EL (cell line): ENCODE results near the gene HTR2A.
"Not testable (repeated sequence)": the region's sequence is repeated elsewhere in the genome, so short reads cannot be mapped to it uniquely, and the experiment has no call there.

ENCODE experiments used
- DNase-seq: peaks from one replicate; pipeline ENCODE4 v3.0.0-alpha.2; 2016

HTR2A gene

DNA sequence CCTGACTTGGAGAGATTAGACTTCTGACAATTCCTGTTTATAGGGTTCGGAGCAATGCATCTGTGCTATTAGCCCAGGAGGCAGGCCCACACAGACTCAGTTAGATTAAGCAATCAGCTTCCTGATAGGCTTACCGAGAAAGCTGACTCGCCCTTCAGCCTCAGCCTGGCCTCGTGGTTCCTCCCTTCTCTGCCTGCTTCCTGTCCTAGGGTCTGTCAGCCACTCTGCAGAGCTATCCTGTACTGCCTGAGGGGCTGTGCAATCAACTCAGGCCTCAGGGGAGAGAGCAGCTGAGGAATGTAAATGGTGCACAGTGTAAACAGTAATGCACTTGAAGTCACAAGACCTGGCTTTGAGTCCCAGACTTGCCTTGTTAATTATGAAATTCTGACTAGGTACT, 30.7 kb downstream of the HTR2A start:
- DNase-seq, result peak; percentile 86

DNA sequence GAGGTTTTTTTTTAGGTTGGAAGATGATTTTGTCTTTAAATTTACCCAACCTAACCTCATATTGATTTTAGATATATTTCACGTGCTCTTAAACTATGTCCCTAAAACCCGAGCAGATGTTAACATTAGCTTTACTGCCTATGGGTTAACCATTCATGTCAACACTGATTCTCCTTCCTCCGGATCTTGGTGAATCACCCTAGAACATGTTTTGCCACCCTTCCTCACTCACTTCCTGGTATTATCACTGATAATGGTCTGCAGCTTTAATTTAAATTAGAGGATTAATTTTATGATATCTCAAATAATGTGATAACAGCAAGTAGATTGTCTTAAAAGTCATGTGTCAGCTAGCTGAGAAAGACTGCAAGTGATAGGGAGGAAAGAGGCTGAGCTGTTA, 31.9 kb downstream of the HTR2A start:
- no peak for DNase-seq

DNA sequence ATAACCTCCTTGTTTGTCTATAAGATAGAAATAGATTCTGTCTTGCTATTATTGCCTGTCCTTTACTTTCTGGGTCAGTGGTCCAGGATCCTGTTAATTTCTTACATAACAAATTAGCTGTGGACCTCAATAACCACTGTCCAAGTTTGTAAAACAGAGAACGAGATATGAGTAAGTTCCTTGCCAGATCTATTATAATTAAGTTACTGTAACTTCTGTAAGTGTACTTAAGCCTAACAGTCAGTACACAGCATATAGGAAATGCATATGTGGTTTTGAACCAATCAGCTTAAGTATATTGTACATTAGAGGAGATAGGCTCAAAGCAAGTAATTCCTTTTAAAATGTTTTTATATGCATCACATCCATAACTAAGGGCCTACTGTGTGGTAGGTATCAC, 34.9 kb downstream of the HTR2A start:
- DNase-seq, result no peak

DNA sequence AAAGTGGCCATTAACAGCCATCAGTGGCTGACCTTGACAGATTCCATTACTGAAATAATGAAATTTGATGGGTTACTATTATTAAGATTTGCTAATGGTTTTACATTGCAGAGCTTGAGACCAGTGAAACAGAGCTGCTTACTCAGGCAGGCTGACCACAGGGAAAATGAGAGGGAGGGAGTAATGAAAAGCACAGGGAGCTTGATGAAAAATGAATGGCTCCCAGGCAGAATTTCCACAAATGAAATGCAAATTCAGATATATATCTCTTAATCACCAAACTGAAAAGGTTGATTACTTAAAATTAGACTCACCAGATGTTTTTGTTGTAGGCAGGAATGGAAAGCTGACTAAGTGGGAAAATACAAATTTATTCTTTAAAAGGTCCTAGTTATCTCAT, 36.1 kb downstream of the HTR2A start:
- no peak for DNase-seq

DNA sequence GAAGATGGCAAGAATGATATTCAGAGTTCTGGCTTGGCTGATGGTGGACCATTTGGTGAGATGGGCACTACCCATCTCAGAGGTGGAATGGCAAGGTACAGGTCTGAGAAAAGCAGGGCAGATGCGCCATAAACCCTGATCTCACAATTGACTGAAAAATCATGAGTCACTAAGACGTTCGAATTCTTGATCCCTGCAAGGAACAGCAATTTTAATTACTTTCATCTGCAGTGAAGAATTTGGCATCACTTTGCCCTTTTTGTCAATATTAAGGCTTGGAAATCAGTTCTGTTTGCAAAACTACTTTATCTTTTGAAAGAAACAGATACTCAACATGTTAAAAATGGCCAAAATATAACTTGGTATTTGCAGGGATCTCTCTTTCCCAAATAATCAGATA, 38.1 kb downstream of the HTR2A start:
- DNase-seq, result no peak

DNA sequence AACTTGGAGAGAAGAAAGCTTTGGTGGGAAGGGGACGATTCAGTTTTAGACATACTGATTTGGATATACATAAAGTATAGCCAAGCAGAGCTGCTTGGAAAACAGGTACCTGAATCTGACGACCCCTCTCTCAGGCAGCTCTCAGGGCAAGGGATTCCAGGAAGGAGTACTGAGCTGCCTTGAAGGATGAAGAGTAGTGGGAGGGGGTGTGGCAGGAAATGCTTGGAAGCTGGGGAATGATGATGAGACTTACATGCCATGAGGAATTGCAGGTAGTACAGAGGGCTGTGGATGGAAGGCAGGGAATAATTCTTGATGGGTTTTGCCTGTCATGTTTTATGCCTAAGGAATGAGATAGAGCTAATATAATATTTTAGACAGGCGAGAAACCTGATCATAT, 38.7 kb downstream of the HTR2A start:
- DNase-seq, result no peak

DNA sequence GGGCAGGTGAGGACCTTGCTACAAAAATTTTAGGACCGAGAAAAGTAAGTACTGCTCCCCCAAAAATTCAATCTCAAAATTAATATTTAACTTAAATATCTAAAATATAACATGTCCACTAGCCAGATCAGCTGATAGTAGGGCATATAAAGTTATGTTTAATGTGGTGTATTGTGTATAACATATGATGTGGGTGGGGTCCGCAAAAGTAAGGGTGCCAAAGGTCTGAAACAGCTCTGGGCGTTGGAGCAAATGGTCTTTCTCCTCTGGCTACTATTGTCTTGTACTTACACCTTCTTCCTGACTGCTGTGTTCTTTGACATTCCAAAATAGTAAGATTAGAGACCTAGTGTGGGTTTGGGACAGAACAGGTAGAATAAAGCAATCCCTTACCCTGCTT, 41.2 kb downstream of the HTR2A start:
- no peak for DNase-seq

DNA sequence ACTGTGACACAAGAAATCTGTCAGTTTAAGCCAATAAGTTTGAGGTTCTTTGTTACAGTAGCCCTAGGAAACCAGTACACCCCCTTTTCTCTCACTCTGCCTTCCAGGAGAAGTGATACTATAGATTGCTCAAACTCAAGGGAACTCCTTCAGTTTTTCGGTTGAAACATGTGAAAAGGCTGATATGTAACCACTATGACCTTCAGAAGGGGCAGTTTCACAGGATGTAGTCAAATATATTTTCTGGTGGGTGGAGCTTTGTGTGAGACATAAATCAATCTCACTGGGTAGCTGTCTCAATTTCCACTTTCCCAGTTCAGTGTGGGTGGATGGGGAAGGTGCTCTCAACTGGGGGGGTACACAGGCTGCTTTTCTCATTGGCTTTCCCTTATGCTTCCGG, 41.7 kb downstream of the HTR2A start:
- no peak for DNase-seq

DNA sequence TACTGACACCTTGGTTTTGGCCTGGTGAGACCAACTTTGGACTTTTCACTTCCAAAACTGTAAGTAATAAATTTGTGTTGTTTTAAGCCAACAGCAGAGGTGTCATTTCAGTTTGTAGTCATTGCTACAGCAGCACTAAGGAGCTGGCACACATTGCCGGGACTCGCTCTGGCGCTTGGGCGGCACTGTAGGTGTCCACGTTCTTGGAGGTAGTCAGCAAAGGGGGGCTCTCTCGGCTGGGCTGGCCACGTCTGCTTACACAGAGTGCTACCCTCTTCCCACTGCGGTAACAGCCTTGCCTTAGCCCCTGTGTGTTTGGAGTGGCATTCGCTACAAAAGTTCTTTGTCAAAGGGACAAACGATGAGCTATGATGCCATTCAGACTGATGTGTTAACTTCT, 44.7 kb downstream of the HTR2A start:
- DNase-seq, result no peak

DNA sequence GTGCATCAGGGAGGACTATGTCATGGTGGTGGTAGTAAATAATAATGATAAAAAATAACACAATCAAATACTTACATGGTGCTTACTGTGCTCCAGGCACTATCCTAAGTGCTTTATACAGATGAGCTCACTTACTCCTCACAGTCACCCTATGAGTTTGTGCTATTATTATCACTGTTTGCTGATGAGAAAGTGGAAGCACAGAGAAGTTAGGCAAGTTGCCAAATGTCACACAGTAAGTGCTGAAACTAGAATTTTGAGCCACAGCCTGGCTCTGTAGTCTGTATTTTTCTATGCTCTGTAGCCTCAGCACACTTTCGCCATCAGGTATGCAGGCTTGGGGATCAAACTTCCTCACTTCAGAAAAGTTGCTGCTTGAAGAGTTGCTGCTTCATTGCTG, 46.6 kb downstream of the HTR2A start:
- DNase-seq, result no peak

DNA sequence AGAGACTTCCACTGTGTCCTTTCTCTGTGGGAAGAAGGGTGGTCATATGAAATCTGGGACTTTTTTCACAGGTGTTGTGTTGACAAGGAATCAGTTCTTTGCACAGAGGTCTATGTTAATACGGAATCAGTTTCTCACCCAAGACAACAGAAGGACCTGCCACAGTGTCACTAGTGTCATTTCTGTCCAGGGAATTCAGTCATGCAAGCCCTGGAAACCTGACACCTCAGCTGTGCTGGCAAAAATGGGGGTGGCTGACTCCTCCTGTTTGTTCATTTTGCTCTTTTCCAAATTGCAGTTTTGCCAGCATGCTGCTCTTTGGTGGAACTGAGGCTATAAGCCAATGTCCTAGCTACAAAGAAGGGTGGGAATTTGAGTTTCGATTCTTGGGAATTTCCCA, 50.1 kb downstream of the HTR2A start:
- no peak for DNase-seq

DNA sequence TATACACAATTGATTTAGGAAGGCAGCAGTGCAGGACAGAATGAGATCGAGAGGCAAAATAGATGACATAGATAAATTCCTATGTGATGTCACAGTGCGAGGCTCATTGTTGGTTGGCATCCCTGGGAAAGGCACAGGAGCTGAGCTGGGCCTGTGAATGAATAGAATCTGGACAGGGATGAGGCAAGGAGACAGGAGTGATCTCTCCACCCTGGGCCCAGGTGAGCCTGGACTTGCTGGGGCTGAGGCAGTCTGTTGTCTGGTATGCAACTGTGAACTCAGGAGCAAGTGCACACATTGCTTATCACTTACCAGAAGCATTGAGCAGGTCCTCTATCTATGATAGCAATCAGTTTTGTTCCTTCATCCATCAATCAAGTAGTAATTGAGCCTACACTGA, 51.7 kb downstream of the HTR2A start:
- DNase-seq, result no peak

DNA sequence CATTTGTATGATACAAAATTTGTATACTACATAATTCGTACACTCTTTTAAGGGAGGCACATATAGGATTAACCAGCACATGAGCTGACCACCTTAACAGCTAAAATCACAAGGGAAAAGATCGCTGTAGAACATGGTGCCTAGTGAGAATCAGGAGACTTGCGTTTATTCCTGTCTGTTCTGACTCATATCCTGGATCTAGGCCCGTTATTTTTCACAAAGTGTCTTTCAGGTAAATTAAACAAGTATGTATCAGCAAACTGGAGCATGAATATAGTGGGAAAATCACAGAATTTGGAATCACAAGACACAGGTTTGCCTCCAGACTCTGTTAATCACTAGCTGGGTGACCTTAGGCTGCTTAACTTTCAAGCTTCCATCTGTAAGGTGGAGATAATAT, 52.4 kb downstream of the HTR2A start:
- DNase-seq, result no peak

DNA sequence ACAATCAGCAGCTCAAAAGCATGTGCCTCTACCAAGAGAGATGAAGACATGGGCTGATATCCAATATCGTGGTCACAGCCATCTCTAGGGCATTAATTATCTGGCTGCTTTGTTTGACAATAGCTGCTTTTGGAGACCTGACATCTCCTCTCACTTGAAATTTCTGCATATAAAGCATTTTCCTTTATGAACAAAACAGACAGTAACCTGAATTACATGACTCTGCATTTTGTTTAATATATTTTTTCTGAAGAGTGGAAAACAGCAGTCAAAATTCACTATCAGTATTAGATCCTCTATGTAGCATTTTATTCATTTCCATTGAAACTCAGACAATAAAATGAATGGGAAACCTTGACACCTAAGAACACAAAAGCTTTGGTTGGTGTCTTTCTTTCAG, 57.5 kb downstream of the HTR2A start:
- DNase-seq, result no peak

DNA sequence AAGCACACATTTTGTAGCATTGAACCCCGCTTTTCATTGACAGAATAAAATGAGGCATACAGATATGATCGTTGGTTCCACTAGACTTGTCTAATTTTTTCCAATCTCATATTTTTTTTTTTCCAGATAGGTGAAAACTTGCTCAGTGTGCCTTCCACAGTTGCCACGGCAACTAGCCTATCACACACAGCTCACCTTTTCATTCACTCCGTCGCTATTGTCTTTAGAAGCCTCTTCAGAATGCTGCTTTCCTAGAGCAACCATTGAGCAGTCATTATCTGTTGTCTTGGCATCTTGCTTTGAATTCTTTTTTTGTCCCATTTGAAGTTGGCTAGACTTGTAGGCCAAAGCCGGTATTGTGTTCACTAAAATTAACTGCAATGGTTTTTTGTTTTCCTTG, 62.2 kb downstream of the HTR2A start:
- DNase-seq, result no peak

DNA sequence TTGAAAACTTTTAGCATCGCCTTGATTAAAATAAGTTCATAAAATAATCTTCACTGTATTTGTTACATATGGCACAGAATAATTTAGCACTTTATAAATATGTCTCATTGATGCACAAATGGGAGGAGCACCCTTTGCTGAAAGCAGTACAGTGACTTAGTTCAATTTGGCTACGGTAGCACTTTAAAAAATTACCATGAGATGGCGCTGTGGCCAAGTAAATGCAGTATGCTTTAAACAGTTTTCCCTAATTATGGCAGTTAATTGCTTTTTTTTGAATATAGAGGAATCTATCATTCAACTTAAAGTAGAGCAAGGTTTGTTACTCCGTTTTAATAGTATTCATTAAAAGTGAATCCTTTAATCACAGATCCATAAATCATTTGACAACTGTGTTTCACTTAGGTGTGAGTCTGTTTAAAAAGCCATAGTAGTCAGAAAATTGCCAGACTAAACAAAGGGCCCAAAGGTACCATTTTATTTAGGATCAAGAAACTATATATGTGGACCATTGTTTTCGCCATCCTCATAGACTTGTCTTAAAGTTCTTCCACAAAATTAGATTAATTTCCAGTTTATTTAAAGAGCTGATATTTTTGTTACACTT, 65.2 kb downstream of the HTR2A start:
- DNase-seq, result peak; percentile 56

DNA sequence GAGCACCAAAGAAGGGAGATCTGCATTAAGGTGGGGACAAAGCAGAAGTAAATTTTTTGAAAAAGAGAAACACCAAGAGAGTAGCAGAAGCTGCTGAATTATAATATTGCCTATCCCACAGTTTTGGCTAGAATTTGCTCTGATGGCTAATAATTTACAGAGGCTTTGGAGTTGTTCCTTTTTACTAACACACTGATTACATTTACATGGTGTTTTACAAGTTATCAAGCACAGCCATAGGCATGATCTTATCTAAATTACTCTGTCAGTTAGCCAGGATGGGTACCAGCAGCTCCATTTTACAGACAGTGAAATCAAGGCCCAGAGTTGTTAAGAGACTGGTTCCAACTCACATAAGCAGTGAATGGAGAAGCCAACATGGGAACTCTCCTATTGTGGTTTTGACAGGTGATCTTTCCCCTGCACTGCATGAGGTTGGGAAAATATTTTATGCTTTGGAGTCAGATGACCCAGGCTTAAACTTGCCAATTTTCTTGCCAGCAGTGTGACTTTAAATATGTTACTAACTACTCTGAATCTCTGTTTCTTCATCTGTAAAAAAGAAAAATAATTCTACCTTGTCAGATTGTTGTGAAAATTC, 66.3 kb downstream of the HTR2A start:
- DNase-seq, result no peak

DNA sequence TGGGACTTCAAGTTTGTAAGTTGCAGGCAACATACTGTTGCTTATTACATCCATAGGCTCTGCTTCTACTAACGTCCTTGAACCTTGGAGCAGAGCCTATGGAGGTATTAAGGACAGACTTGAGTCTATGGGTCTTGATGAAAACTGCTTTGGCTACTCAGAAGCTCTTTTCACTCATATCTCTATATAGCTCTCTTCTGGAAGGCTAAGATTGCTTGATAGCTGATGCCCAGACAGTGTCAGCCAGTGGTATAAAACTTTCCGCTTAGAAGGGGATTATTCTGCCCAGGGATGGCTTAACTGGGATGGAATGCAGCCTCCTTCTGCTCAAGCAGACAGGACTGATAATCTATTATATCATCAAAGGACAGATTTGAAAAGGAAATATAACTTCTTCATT, 74.3 kb downstream of the HTR2A start:
- DNase-seq, result no peak

DNA sequence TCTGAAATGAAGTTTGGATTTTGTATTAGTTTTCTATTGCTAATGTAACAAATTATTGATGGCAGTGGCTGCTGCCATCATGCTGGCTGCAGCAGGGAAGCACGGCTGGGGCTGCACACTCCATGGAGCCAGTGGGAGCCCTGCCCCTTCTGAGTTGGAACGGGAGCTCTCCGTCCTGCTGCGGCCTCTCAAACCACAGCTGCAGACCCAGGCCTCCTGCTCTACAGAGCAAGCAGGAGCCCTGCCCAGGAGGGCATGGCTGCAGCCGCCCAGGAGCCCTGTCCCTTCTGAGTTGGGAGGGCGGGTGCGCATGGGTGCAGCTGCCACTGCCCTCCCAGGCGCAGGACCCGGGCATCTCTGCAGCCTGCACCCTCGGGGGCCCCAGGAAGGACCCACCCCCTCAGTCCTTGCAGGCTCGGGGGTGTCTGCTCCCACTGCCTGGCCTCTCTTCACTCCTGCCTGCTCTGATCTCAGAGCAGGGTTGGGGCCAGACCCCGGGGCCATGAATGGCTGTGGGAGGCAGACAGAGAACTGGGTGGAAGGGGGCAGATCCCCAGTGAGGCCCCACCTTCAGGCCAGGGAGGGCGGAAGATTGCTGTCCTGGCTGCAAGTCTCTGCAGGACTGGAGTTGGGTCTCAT, 78.9 kb downstream of the HTR2A start:
- DNase-seq, result no peak

DNA sequence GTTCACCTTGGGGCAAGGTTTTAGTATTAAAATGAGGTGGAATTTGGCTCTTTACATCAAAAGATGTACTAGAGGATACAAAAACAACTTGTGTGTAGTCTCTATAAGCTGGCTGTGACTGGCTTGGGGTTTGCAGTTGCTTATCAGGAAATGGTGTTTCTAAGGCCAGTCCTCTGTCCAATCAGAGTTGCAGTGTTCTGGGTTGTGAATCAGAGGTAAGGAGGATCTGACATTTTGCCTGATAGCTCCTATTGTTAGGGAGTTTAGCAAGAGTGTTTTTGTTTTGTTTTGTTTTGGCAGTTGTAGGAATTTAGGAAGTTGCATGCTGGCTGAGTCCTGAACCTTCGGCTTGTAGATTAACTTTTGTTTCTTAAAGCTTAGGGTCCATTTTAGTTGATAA, 79.8 kb downstream of the HTR2A start:
- no peak for DNase-seq

DNA sequence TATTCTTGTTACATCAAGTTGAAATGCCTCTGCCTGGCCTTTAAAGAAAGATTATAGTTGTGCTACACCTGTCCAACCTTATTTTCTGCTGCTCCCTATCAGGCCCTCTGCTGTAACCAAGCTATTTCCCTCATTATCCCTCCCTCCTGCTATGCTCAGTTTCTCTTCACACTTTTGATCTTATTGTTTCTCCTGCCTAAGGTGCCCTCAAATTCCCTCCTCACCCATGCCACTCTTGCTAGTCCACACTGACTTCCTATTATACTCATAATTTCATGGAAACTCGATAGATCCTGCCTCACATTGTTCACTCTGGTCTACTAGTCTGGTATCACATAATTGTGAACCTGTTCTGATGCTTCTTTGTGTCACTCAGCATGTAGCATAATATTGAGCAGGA, 80.5 kb downstream of the HTR2A start:
- no peak for DNase-seq

DNA sequence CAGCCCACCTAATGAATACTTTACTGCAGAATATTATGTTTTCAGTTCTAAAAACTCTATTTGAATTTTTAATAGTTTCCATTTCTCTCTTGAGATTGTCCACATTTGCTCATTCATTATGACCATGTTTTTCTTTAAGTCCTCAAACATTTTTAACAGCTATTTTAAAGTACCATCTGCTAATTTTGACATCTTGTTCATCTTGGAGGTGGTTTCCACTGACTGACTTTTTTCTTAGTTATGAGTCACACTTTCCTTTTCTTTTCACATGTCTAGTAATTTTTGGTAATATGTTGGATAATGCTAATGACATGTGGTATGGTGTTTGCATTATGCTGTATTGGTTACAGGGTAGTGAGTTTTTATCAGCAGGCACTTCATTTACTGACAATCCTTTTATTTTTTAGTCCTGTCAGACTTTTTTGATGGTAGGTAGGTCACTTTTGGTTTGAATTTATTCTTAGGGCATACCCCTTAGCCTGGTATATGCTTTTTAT, 84.5 kb downstream of the HTR2A start:
- no peak for DNase-seq

DNA sequence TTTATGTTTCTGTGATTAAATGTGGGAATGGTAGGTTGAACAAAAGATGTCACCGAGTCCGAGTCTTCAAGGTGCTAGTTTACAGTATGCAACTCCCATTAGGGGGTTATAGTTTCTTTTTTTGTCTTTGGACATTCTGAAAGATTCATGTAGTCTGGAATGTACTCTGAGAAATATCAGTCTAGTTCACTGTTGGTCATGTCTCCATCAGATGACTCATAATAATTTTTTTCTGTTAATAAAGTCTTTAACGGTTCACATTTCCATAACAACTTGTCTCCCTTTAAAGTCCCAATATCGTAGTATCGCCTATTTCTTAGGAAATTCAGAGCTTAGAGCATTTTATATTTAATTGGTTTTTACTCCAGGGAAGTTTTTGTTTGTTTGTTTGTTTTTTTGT, 86.4 kb downstream of the HTR2A start:
- DNase-seq, result no peak

DNA sequence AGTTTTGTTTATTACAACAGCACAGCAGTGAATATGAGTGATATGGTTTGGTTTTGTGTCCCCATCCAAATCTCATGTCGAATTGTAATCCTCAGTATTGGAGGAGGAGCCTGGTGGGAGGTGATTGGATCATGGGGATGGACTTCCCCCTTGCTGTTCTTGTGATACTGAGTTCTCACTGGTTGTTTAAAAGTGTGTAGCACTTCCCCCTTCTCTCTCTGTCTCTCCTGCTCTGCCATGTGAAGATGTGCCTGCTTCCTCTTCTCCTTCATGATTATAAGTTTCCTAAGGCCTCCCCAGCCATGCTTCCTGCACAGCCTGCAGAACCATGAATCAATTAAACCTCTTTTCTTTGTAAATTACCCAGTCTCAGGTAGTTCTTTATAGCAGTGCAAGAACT, 91.9 kb downstream of the HTR2A start:
- DNase-seq, result not testable (repeated sequence)

DNA sequence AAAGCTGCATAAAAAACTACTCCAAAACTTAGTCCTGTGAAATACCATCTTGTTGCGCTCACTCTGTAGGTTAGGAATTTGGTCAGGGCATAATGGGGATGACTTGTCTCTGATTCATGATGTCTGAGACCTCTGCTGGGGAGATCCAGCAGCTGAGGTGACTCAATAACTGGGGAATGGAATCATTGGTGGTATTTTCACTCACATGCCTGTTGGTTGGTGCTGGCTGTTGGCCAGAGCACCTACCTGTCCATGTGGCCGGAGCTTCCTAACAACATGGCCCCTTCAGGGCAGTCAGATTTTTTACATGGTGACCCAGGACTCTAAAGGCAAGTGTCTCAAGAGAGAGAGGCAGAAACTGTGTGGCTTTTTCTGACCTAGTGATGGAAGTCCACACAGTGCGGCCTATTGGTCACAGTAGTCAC, 92.5 kb downstream of the HTR2A start:
- peak; percentile 98 for DNase-seq
